Activated naive CD4-positive, alpha-beta T cell treated with anti-CD3 and anti-CD28 coated beads for 36 hours (primary cell): ENCODE measurements around the gene PDE6B. TPM values are rescaled to one million over a fixed set of nuclear protein-coding genes. Genes with fewer than 3 reads are reported as not detected.

ENCODE experiments used
- CTCF ChIA-PET: fragments of 350-600 bp; sonication (Branson Sonifier 250); formaldehyde crosslinking; loops from one replicate; lab custom pipeline; 2021; ENCODE audit warnings: antibody characterized with exemption; lab: Charles Lee
- DNase-seq: peaks from one replicate; pipeline ENCODE4 v3.0.0-alpha.2; 2020
- H3K27ac Mint-ChIP-seq: one replicate; pipeline ENCODE4 v1.8.0; 2021; ENCODE audit warnings: mild to moderate bottlenecking, mixed read lengths
- H3K27me3 Mint-ChIP-seq: one replicate; pipeline ENCODE4 v1.8.0; 2021; ENCODE audit warnings: low read depth, mixed read lengths
- H3K36me3 Mint-ChIP-seq: one replicate; pipeline ENCODE4 v1.8.0; 2021; ENCODE audit warnings: low read depth, mixed read lengths
- H3K4me1 Mint-ChIP-seq: one replicate; pipeline ENCODE4 v1.8.0; 2021; ENCODE audit warnings: low read depth, mixed read lengths
- H3K4me3 Mint-ChIP-seq: one replicate; pipeline ENCODE4 v1.8.0; 2021; ENCODE audit warnings: mild to moderate bottlenecking, moderate library complexity, mixed read lengths
- H3K9me3 Mint-ChIP-seq: one replicate; pipeline ENCODE4 v1.8.0; 2021; ENCODE audit warnings: mixed read lengths
- intact Hi-C: fragments of 100-400 bp; cut with micrococcal nuclease; formaldehyde crosslinking; loops from one replicate; pipeline ENCODE4 v1.15.1; 2023
- total RNA-seq, 2 experiments: library from RNA; stranded (reverse); gene quantifications; one replicate each; pipeline ENCODE4 v1.2.3, GENCODE V29; 2021

Gene PDE6B
- total RNA-seq, 2 experiments from 2014 or later = 17.4 to 18.1 TPM

- DNase-seq = no peak
- Mint-ChIP-seq H3K4me1 (peaks cover 8% of the 10 kb centered on the region), H3K36me3 (no peaks in the 10 kb centered on the region), H3K4me3 (no peak overlapping the region), H3K9me3 (no peaks in the 10 kb centered on the region), H3K27ac (no peak overlapping the region), H3K27me3 (no peaks in the 10 kb centered on the region)
- CTCF ChIA-PET = no interaction called here
- intact Hi-C loops = loop anchor here (10.0 kb wide), 1 partner anchor 344 kb away; the partner anchor contains the start of gene ZNF141
These were observed 53.7 kb downstream of the PDE6B start for GRCh38 chr4:679104-679481.

- no peaks in the 10 kb centered on the region for H3K36me3 Mint-ChIP-seq
- CTCF ChIA-PET = no interaction called here
- H3K4me1 Mint-ChIP-seq = peaks cover 8% of the 10 kb centered on the region
- DNase-seq = no peak
- no peaks in the 10 kb centered on the region for H3K27me3 Mint-ChIP-seq
- intact Hi-C loops = loop anchor here (10.0 kb wide), 1 partner anchor 345 kb away; the partner anchor contains the start of gene ZNF141
- no peaks in the 10 kb centered on the region for H3K9me3 Mint-ChIP-seq
- no peak overlapping the region for H3K4me3 Mint-ChIP-seq
- H3K27ac Mint-ChIP-seq = no peak overlapping the region
These were observed 54.3 kb downstream of the PDE6B start for GRCh38 chr4:679629-680028.

GRCh38 chr4:680091-680490 is 54.7 kb downstream of the PDE6B start:
- Mint-ChIP-seq H3K4me3 (no peak overlapping the region), H3K4me1 (peaks cover 8% of the 10 kb centered on the region), H3K27ac (no peak overlapping the region), H3K27me3 (peaks cover 2% of the 10 kb centered on the region), H3K36me3 (no peaks in the 10 kb centered on the region), H3K9me3 (no peaks in the 10 kb centered on the region)
- CTCF ChIA-PET = no interaction called here
- DNase-seq = no peak
- intact Hi-C loops = no loop called here

GRCh38 chr4:680551-680927 is 55.2 kb downstream of the PDE6B start:
- Mint-ChIP-seq H3K36me3 (no peaks in the 10 kb centered on the region), H3K9me3 (no peaks in the 10 kb centered on the region), H3K27me3 (peaks cover 4% of the 10 kb centered on the region), H3K4me1 (peaks cover 8% of the 10 kb centered on the region), H3K4me3 (peak overlapping the region; percentile 18), H3K27ac (no peak overlapping the region)
- CTCF ChIA-PET = no interaction called here
- DNase-seq = no peak
- intact Hi-C loops = no loop called here

- H3K27me3 Mint-ChIP-seq = peaks cover 4% of the 10 kb centered on the region
- DNase-seq = peak; percentile 33
- peaks cover 4% of the 10 kb centered on the region for H3K4me1 Mint-ChIP-seq
- H3K9me3 Mint-ChIP-seq = no peaks in the 10 kb centered on the region
- intact Hi-C loops = no loop called here
- H3K27ac Mint-ChIP-seq = no peak overlapping the region
- H3K36me3 Mint-ChIP-seq = no peaks in the 10 kb centered on the region
- CTCF ChIA-PET = no interaction called here
- peak overlapping the region; percentile 18 for H3K4me3 Mint-ChIP-seq
These were observed 55.7 kb downstream of the PDE6B start for GRCh38 chr4:680928-681645.

- H3K27ac Mint-ChIP-seq = no peak overlapping the region
- no peaks in the 10 kb centered on the region for H3K36me3 Mint-ChIP-seq
- intact Hi-C loops = no loop called here
These were observed 56.5 kb downstream of the PDE6B start for GRCh38 chr4:681736-682451.

GRCh38 chr4:682490-683172 is 57.3 kb downstream of the PDE6B start:
- no peak overlapping the region for H3K4me3 Mint-ChIP-seq
- peaks cover 5% of the 10 kb centered on the region for H3K27me3 Mint-ChIP-seq
- H3K27ac Mint-ChIP-seq = no peak overlapping the region
- CTCF ChIA-PET = no interaction called here
- no peak for DNase-seq
- H3K4me1 Mint-ChIP-seq = peaks cover 3% of the 10 kb centered on the region
- no peaks in the 10 kb centered on the region for H3K9me3 Mint-ChIP-seq
- H3K36me3 Mint-ChIP-seq = no peaks in the 10 kb centered on the region
- intact Hi-C loops = no loop called here

More at GRCh38 chr4:681736-682451, 56.5 kb downstream of the PDE6B start:
- peaks cover 3% of the 10 kb centered on the region for H3K4me1 Mint-ChIP-seq
- CTCF ChIA-PET = no interaction called here
- H3K4me3 Mint-ChIP-seq = no peak overlapping the region
- peaks cover 4% of the 10 kb centered on the region for H3K27me3 Mint-ChIP-seq
- DNase-seq = no peak
- no peaks in the 10 kb centered on the region for H3K9me3 Mint-ChIP-seq

- intact Hi-C loops = no loop called here
- Mint-ChIP-seq H3K4me1 (peaks cover 3% of the 10 kb centered on the region), H3K27me3 (peaks cover 9% of the 10 kb centered on the region), H3K9me3 (no peaks in the 10 kb centered on the region), H3K27ac (no peak overlapping the region), H3K36me3 (no peaks in the 10 kb centered on the region), H3K4me3 (no peak overlapping the region)
- DNase-seq = no peak
- CTCF ChIA-PET = interaction anchor here (1.6 kb wide), 1 partner anchor 8 kb away, joined by 9 read pairs; the partner anchor contains the start of genes ATP5ME and MYL5
These were observed 58.0 kb downstream of the PDE6B start for GRCh38 chr4:683247-683897.

- intact Hi-C loops = no loop called here
- Mint-ChIP-seq H3K4me1 (peaks cover 3% of the 10 kb centered on the region), H3K27me3 (peaks cover 9% of the 10 kb centered on the region), H3K9me3 (no peaks in the 10 kb centered on the region), H3K36me3 (no peaks in the 10 kb centered on the region), H3K27ac (no peak overlapping the region), H3K4me3 (no peak overlapping the region)
- DNase-seq = peak; percentile 57
- CTCF ChIA-PET = interaction anchor here (1.6 kb wide), 1 partner anchor 9 kb away, joined by 9 read pairs; the partner anchor contains the start of genes ATP5ME and MYL5
These were observed 58.7 kb downstream of the PDE6B start for GRCh38 chr4:683982-684622.

GRCh38 chr4:684623-685327 is 59.4 kb downstream of the PDE6B start:
- no peaks in the 10 kb centered on the region for H3K9me3 Mint-ChIP-seq
- H3K4me1 Mint-ChIP-seq = peaks cover 3% of the 10 kb centered on the region
- CTCF ChIA-PET = interaction anchor here (1.6 kb wide), 1 partner anchor 10 kb away, joined by 9 read pairs; the partner anchor contains the start of genes ATP5ME and MYL5
- H3K27ac Mint-ChIP-seq = no peak overlapping the region
- H3K36me3 Mint-ChIP-seq = no peaks in the 10 kb centered on the region
- intact Hi-C loops = no loop called here
- H3K27me3 Mint-ChIP-seq = peaks cover 9% of the 10 kb centered on the region
- no peak overlapping the region for H3K4me3 Mint-ChIP-seq
- DNase-seq = no peak

GRCh38 chr4:685679-686412 is 60.5 kb downstream of the PDE6B start:
- peaks cover under 1% of the 10 kb centered on the region for H3K4me1 Mint-ChIP-seq
- no peaks in the 10 kb centered on the region for H3K9me3 Mint-ChIP-seq
- no peaks in the 10 kb centered on the region for H3K36me3 Mint-ChIP-seq
- intact Hi-C loops = no loop called here
- H3K4me3 Mint-ChIP-seq = no peak overlapping the region
- no peak for DNase-seq
- CTCF ChIA-PET = no interaction called here
- H3K27me3 Mint-ChIP-seq = peaks cover 18% of the 10 kb centered on the region
- no peak overlapping the region for H3K27ac Mint-ChIP-seq
